NOMO-1 treated with DMSO at 0.1 percent for 48 hours (cell line): Measurements from ENCODE around the gene OR9A4.
A peak's percentile ranks its signal among the peaks of the same experiment; 100 is the strongest.
"Not testable (repeated sequence)": the region's sequence is repeated elsewhere in the genome, so short reads cannot be mapped to it uniquely, and the experiment has no call there.

Experiments
- DNase-seq: peaks from one replicate; lab custom pipeline; 2025; ENCODE audit not compliant: unreplicated experiment; lab: John Stamatoyannopoulos, UW

Gene OR9A4, protein sequence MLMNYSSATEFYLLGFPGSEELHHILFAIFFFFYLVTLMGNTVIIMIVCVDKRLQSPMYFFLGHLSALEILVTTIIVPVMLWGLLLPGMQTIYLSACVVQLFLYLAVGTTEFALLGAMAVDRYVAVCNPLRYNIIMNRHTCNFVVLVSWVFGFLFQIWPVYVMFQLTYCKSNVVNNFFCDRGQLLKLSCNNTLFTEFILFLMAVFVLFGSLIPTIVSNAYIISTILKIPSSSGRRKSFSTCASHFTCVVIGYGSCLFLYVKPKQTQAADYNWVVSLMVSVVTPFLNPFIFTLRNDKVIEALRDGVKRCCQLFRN

GRCh38 chr7:141916099-141916498 lies at the start of gene OR9A4:
Gene OR9A4 (plus strand): TSS chr7:141916399. CDS start chr7:141918876, 2,477 bp downstream.
- no peak for DNase-seq

- DNase-seq = no peak
These were observed 49.2 kb upstream of the OR9A4 start for GRCh38 chr7:141866974-141867373.

DNA sequence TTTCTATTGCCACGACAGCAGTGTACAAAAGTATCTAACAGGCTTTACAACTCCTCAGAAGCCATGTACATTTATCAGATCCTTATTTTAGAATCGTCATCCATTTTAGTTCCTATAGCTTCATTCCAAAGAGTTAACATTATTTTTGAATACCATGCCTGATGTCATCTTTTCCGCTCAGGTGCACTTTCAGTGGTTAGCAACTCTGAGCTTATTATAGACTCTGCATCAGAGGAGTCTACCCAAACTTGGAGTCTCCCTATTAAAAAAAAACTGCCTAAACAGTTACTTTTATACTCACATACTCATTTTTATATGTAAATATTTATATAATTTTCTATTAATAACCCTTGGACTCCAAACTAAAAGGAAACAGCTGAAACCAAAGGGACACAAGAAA lies 43.3 kb upstream of the OR9A4 start:
- DNase-seq = no peak

- DNase-seq = peak; percentile 57
These were observed 41.4 kb upstream of the OR9A4 start for GRCh38 chr7:141874787-141875186.

GRCh38 chr7:141875453-141875852 lies 40.7 kb upstream of the OR9A4 start:
- no peak for DNase-seq

- no peak for DNase-seq
These were observed 39.8 kb upstream of the OR9A4 start for GRCh38 chr7:141876371-141876770.

- DNase-seq = no peak
These were observed 38.8 kb upstream of the OR9A4 start for GRCh38 chr7:141877365-141877764.

- DNase-seq = no peak
These were observed 35.2 kb upstream of the OR9A4 start for GRCh38 chr7:141880960-141881359.

- DNase-seq = peak; percentile 61
These were observed 31.5 kb upstream of the OR9A4 start for GRCh38 chr7:141884539-141885225.

- peak; percentile 40 for DNase-seq
These were observed 26.9 kb upstream of the OR9A4 start for GRCh38 chr7:141889321-141889720.

DNA sequence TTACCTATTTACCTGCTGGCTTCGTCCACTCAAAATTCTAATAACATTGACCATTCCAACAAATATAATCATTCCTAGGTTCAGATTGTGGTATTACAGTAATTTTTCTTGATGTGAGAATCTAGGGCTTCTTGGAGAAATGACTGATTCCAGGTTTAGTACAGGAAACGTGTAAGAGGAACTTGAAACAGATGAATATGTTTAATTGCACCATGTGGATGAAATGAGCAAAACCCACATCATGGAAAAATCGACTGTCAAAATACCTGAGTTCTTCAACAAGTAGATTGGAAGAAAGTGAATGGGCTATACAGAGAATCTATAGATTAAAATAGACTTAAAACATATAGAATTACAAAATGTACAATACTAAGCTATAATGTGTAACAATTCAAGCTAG lies 24.9 kb upstream of the OR9A4 start:
- DNase-seq = peak; percentile 26

DNA sequence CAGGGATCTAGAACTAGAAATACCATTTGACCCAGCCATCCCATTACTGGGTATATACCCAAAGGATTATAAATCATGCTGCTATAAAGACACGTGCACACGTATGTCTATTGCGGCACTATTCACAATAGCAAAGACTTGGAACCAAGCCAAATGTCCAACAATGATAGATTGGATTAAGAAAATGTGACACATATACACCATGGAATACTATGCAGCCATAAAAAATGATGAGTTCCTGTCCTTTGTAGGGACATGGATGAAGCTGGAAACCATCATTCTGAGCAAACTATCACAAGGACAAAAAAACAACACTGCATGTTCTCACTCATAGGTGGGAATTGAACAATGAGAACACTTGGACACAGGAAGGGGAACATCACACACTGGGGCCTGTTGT lies 16.8 kb upstream of the OR9A4 start:
- not testable (repeated sequence) for DNase-seq

- no peak for DNase-seq
These were observed 9.9 kb upstream of the OR9A4 start for GRCh38 chr7:141906285-141906684.

DNA sequence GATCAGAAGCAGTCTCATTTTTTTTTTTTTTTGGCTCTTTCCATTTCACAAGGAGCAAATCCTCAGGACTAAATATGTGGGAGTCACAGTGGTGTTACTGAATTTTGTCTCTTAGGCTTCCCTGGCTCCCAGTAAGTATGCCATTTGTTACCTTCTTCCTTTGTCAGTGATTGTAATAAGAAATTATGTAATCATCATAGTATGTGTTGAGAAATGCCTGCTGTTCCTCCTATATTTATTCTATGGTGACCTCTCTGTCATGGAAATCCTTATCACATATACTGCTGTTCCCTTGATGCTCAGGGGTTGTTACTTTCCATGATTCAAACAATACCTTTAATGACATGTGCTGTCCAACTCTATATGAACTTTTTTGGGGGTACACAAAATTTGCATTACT lies 4.8 kb upstream of the OR9A4 start:
- DNase-seq = no peak

DNA sequence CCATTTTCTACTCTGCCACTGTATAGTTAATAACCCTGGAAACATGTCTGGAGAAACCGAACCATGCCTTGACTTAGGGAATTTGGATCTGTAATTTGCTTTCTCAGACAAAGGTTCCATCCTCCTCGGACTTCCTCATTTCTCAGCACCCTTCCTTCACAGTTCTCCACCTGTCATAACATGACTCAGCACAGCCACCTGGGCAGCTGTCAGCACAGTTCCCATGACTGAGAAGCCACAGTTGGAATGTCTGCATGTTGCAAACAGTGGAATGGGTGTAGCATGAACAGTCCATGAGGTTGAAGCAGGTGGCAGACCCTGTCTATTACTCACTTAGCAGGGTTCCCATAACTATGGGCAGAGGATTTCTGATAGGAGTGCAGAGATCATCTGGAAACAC lies 634 bp upstream of the OR9A4 start:
- DNase-seq = no peak

DNA sequence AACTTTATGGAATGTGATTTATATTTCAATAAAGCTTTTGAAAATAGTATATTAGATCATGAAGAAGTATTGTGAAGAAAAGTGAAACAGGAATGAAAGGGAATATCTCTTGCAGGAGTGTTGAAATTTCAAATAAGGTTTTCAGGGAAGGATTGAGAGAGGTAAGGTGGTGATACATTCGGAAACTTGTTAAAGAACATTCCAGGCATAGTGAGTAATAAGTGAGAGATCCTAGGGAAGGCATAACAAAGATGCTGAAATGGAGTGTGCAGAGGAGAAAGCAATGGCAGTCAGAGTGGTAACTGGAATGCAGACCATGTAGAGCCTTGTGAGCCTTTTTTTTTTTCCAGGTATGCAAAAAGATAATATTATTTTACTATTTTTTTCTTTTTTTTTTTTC lies 4.1 kb downstream of the OR9A4 start:
- no peak for DNase-seq

GRCh38 chr7:141928146-141928844 lies 12.1 kb downstream of the OR9A4 start:
- DNase-seq = peak; percentile 76

DNA sequence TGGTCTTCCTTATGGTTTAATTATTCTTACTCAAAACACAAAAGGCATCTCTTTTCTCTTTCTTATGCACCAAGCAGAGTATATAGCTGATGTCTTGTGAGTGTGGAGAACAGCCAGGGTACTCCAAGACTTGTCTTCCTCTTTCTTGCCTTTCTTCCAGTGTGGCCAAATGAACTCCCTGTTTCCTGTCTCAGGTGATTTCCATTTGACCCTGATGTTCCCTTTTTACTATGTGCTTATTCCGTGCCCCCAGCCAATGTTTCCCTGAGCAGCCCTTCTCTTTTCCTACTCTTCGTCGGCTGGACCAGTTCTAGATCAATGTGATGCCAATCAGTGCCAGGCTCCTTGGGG lies 12.6 kb downstream of the OR9A4 start:
- no peak for DNase-seq

DNA sequence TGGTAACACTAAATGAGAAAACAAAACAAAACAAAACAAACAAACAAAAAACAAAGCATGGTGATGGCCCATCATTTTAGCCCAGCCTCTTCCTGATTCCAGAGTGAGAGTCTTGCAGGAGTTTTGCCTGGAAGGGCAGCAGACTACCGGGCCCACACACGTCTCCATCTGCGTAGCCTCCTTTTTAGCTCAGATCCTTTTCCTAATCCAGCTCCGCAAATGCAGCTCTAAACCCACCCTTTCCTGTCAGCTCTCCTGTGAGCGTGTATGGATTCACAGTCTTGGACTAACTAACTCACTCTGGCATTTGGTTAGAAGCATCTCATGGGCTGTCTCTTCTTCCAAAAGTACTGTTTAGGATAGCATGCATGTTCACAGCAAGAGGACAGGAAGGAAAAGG lies 14.0 kb downstream of the OR9A4 start:
- DNase-seq = no peak

- no peak for DNase-seq
These were observed 24.9 kb downstream of the OR9A4 start for GRCh38 chr7:141941075-141941474.

DNA sequence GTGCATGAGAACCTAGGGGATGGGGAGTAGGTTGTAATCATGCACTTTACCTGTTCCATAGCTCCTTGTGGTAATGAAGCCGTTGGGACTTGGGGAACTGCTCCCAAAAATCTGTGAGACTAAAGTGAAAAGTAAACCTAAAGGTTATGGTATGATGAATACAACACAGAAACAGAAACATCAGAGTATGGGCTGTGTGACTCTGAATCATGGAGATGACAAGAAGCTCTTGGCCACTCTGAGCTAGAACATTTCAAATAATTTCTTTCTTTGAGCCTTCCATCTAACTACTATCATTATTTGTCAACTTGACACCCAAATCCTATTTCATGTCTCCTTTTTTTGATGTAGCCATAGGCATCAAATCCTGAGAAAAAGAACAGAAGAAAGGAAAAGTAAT lies 27.6 kb downstream of the OR9A4 start:
- DNase-seq = no peak

- no peak for DNase-seq
These were observed 28.6 kb downstream of the OR9A4 start for GRCh38 chr7:141944811-141945210.
